ENCODE results near the gene GSK3B.

Gene GSK3B

DNA sequence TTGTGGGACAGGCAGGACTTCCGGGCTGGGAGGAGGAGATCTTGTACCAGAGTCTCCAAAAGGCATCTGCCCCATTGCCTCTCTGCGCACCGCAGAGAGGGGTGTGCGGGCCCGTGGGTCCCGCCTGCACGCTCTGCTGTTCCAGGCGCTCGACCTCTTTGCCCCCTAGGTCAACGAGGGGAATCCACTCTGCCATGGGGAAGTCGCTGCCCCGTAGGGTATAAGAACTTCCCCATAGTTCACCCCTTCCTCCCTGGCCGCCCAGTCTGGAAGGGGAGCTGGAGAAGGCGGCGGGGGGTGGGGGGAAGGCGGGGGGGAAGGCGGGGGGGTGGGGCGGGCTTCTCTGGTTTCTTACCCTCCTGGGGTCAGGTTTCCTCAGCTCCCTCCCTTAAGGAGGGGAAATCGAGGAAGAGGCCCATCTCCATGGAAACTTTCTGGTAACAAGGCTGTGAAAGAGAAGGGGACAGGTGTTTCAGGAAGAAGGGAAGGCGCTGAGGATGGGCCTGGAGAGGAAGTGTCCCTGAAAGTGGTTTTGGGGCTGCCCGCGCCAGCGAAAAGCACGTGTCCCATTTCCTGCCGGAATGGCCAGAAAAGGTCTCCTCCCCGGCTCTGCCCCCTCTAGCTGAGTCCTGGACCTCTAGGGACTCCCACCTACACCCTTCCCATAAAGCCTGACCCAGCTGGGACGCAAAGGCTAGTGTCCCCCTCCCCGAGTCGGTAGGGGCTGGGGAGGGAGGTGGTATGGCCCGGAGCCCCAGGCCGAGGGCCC, 284.8 kb downstream of the GSK3B start:
- DNase-seq: no peak

DNA sequence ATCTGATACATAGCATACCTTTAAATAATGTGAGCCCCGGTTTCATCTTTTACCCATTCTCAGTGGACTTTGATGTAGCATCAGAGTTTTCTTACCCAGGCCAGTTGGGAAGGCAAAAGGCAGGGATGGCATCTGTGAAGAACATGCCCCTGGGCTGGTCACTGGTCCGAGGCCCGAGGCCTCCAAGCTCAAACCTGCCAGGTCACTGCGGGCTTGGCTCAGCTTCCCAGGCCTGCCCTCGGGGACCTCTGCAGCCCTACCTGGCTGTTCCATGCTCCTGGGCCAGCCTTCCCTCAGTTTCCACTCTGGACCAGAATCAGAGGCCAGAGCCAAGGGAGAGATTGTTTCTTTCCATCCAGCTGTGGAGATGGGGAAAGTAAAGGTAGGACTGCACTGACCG, 285.4 kb downstream of the GSK3B start:
- no peak for DNase-seq

DNA sequence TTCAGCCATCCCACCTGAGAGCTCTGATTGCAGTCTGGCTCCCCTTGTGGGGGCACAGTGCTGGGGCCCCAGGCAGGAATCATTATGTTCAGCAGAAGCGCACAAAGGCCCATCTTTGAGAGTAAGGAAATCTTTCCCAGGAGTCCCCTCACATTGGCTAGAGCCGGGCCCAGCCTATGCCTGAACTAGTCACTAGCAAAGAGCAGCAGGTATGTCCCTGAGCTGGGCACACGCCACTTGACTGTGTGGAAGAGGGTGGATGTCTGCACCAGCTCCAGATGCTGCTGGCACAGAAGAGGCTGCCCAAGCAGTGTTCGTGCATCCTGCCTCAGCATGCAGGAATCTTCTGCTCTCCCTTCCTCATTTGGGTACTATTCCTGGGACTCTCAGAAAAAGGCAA, 286.0 kb downstream of the GSK3B start:
- no peak for DNase-seq

DNA sequence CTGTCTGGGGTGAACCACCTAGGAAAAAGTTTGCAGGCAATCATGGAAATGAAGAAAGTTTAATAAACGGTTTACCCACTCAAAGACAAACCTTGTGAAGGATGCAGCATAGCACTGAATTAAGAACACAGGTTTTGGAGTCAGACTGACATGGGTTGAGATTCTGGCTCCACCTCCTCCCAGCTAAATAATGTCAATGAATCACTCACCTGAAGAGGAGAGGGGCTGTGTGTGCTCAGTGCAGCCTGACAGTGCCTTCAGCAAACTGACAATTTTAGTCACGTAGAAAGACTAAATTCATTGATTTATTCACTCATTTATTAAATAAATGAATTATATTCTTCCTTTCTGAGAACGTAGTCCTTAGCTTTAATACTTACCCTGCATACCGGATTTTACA, 293.4 kb downstream of the GSK3B start:
- DNase-seq: no peak

DNA sequence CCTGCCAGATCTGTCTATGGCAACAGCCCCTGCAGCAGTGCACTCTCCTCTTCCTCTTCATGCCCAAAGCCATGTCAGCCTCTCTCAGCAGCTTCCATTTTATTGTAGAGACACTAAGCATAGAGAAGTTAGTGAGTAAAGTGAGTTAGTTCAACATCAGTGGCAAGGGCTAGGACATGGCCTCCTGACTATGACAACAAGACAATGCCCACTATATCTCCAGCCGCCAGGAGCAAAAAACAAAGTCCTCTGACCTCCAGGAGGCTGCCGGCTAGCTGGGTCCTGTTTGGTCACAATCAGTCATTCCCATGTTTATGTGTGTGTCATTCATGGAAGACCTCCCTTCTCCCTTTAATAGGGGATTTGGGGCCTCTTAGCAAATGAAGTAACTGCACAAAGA, 297.5 kb downstream of the GSK3B start:
- DNase-seq: no peak

DNA sequence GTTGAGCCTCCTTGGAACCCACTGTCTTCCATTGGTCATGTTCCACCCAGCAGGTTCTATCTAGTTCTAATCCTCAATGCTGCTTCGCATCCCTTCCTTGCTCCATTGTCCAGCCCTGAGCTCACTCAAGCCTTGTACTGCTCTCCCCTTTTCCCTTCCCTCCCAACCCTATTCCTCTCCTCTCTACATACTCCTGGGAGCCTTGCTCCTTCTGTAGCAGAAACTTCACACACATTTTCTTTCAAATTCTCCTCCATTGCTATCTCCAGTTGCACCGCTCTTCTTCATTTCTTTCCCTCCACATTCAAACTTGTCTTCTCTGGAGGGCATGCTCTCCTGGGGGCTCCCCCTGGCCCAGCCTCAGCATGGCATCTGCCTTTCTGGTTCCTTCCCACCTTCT, 297.9 kb downstream of the GSK3B start:
- no peak for DNase-seq

DNA sequence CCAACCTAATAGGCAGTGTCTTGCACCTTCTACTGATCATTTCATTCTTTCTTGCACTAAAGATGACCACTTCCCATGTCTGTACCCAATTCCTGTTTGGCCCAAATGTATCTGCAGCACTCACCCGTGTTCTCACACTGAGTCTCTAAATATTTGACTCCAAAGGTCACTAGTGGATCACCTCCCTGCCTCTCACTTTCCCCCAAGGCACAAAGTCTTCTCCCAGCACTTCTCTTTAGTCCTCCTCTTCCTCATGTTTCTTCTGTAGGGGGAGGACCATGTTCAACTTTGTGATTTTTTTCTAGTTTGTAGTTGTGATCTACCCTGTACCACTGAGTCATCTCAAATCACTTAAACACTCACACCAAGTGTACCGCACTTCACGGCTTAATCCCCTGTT, 298.4 kb downstream of the GSK3B start:
- DNase-seq: no peak

DNA sequence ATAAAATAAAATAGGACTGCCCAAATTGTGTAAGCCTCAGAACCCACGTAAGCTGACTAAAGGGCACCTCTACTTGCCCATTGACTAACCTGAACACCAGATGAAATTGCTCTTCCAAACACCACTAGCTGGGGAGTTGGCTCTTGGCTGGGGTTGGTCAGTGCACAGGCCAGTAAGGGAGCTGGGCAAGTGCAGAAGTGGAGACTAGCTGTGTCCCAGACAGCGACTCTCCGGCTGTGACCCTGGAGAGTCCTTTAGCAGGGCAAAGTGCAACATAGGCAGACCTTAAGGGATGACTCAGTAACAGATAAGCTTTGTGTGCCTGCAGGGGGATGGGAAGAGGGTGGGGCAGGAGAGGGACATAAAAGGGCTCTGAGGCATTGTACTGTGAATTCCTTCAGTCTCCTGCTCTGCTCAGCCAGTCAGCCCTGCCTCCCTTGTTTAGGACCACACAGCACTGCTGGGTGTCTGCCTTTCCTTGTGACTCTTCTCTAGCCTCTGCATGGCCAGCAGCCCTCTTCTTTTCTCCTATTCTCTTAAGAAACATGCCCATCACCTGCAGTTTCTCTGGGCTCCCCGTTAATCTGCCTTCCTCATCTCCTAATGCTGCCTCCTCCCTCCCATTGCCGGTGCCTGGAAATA, 299.2 kb downstream of the GSK3B start:
- no peak for DNase-seq

DNA sequence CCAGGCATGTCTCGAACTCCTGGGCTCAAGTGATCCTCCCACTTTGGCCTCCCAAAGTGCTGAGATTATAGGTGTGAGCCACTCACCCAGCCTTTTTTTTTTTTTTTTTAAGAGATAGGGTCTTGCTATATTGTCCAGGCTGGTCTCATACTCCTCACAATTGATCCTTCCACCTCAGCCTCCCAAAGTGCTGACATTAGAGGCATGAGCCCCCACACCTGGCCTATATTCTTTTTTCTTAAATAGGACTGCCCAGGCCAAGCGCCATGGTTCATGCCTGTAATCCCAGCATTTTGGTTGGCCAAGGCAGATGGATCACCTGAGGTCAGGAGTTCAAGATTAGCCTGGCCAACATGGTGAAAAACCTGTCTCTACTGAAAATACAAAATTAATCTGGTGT, 299.8 kb downstream of the GSK3B start:
- DNase-seq: no peak

DNA sequence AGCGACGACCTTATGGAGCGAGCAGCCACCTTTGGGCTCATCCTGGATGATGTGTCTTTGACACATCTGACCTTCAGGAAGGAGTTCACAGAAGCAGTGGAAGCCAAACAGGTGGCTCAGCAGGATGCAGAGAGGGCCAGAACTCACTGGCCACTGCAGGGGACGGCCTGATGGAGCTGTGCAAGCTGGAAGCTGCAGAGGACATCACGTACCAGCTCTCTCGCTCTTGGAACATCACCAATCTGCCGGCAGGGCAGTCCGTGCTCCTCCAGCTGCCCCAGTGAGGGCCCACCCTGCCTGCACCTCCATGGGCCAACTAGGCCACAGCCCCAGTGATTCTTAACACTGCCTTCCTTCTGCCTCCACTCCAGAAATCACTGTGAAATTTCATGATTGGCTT, 302.0 kb downstream of the GSK3B start:
- DNase-seq: no peak

DNA sequence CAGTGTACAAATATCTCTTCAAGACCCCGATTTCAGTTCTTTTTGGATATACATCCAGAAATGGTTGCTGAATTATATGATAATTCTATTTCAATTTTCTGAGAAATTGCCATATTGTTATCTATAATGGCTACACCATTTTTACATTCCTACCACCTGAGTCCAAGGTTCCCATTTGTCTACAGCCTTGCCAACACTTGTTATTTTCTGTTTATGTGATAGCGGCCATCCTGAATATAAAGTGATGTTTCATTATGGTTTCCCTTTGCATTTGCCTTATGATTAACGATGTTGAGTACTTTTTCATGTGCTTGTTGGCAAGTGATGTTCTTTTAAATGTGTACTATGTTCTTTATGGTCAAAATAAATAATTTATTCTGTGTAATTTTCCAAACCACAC, 303.9 kb downstream of the GSK3B start:
- no peak for DNase-seq

DNA sequence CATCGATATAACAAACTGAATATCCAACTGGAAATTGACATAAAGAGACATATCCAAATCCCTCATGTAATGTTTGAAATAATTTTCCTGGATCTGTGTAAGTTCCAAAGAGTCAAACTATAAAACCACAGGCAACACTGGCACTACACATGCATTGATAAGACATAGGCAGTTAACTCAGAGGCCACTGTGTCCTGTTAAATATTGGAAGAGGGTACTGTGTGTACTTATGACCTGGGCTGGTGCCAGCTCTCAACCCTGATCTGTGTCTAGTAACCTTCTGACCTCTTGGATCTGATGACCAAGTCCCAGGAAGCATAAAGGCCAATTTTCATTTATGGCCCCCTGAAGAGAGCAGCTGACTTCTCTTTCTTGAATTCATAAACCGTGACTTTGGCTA, 307.8 kb downstream of the GSK3B start:
- DNase-seq: no peak

DNA sequence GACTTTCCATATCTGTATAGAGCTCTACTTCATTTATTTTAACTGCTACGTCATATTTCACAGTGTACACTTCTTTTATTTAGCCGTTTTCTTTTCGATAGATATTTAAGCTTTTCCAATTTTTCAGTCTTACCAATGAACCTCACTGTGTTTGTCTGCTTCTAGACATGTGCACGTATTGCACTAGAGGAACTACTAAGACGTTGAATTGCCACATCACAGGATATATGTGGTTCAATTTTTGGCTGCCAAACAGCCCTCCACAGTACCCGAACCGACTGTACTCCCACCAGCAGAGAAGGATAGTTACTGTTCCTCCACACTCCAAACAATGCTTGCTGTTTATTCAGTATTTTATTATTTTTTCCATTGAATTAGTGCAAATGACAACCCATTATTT, 310.4 kb downstream of the GSK3B start:
- no peak for DNase-seq

DNA sequence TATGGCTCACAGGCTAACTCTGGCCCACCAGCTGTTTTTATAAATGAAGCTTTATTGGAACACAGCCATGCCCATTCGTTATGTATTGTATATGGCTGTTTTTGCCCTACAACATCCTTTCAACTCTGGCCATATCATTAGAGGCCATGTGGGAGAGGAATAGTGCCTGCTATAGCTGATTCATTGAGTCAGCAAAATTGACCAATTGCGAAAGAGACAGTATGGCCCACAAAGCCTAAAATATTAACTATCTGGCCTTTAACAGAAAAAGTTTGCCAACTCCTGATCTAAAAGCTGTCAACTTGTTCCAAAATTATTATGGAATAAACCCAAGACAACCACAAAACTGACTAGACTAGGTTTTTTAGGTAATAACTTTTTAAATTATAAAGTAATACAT, 311.0 kb downstream of the GSK3B start:
- DNase-seq: no peak

DNA sequence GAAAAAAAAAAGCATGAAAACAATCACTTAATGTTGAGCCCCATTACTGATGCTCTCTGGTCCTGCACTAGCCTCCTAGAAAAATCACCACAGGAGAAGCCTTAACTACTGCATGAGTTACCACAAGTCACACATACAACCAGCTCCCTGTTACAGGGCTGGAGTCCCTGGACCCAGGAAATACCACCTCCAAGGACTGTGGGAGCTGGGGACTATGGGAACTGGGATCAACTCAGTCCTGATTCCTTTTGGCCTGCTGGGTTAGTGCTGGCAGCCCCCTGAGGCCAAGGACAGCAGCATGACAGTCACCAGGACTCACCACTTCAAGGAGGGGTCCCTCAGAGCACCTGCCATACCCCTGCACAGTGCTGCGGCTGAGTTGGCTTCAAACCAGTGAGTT, 311.8 kb downstream of the GSK3B start:
- no peak for DNase-seq

DNA sequence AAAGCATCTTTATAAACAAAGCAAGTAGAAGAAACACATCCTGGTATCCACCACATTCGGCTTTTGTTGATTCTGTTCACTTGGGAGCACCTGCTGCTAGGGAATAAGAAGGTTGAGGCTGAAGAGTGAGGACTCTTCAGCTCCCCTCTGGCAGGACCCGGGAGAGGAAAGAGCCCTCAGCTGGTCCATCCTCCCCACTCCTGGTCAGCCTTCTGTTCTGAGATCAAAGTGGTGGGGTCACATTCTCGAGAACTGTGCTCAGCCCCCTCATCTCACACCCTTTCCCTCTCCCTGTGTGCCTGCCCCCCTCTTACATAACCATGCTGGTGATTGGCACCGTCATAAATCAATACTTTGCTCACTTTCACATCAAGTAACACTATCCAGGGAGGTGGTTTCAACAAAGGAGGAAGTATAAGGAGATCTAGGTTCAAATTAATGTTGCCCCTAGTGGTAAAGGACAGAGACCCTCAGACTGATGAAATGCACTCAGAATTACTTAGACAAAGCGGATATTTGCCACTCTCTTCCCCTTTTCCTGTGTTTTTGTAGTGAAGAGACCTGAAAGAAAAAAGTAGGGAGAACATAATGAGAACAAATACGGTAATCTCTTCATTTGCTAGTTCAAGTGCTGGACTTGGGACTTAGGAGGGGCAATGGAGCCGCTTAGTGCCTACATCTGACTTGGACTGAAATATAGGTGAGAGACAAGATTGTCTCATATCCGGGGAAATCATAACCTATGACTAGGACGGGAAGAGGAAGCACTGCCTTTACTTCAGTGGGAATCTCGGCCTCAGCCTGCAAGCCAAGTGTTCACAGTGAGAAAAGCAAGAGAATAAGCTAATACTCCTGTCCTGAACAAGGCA, 312.7 kb downstream of the GSK3B start, which contains the start of gene NR1I2:
Gene NR1I2, plus strand, starts transcription at position 772 of the 869 bp plus-strand sequence.
- DNase-seq: no peak

DNA sequence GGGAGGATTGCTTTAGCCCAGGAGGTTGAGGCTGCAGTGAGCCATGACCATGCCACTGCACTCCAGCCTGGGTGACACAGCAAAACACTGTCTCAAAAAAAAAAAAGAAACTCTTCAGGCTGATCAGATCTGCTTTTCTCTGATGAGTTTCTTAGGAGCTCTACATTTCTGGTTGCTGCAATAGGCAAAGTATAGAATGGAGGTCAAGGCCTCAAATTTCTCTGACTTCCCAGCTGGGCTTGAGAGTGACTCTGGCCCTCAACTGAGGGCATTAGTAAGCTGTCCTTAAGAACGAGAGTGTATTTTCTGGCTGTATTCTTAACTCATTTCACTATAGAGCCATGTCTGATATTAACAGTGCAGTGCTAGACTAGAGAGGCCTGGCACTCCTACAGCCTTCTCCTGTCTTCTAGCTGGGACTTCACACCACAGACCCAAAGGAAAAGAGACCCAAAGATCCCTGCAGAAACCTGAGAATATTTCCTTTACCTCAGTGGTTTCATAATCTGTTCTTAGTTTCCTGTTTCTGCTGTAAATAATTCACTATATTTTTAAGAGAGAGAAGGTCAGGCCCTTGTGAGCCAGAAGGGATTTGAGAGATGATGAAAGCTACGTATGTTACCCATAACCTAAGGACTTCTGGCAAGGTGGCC, 314.4 kb downstream of the GSK3B start:
- no peak for DNase-seq

DNA sequence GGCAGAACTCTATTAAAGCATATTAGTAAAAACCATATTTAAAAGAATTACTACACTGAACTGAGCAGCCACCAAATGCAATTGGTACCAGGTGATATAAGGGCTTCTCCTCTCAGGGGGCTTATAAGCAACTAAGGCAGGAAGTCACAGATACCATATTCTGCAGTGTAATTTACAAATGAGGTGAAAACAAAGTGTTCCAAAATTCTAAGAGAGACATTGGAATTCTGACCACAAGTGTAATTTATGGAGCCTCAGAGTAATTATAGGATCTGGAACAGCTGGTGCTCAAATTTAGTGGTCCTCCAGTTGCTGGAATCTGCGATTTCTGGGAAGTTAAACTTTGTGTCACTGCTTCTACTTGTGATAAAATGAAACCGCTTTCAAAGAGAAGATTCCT, 315.4 kb downstream of the GSK3B start:
- no peak for DNase-seq

DNA sequence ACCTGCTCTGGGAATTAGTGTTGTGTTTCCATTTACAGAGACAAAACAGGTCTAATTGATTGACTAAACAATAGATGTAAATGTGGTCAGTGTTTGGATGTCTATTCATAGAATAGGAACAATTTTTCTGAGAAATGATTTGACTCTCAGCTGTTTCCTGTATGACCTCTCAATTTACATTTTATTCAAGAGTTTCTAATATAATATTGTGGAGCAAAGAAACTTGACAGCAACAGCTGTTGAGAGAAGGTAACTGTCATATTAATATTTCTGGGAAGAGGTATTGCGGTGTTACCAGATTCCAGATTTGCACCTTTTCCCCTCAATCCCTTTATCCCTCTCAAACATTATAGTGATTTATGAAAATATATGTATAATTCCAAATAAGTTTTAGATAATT, 316.1 kb downstream of the GSK3B start:
- no peak for DNase-seq

DNA sequence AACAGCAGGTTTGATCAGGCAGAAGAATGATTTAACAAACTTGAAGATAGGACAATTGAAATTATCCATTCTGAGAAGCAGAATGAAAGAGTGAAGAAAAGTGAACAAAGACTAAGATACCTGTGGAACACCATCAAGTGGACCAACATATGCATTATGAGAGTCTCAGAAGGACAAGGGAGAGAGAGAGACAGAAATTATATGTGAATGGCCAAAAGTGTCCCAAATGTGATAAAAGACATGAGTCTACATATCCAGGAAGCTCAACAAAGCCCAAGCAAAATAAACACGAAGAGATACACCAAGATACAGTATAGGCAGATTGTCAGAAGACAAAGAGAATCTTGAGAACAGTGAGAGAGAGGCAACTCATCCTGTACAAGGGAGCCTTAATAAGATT, 317.9 kb downstream of the GSK3B start:
- no peak for DNase-seq

DNA sequence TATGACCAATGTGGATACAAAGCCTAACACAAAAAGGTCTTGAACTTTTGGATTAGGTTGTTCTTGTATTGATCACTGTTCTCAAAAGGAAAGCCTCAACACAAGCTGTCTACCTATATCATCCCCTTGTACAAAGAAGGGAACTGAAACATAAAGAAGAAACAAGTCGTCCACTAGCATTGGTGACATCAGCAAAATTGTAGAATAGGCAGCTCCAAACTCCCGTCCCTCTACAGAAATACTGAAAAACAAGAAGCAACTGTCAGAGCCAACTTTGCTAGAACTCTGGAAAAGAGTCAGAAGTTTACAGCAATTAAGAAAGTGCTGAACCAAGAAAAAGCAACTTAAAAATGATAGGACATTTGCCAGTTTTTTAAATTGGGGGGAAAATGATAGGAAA, 319.8 kb downstream of the GSK3B start:
- DNase-seq: no peak

Measured in activated CD4-positive, alpha-beta T cell treated with anti-CD3 and anti-CD28 coated beads, Interleukin-2, amount 50 U/mL, for 1 hour (primary cell).